ENCODE data around the gene PITPNC1. TPM values are rescaled to one million over a fixed set of nuclear protein-coding genes. Genes with fewer than 3 reads are reported as not detected.
A peak's percentile ranks its signal among the peaks of the same experiment; 100 is the strongest.
"Not testable (repeated sequence)": the region's sequence is repeated elsewhere in the genome, so short reads cannot be mapped to it uniquely, and the experiment has no call there.

PITPNC1 gene
- total and polyA plus RNA-seq, 12 donors = 4.9 to 33.0 (median 14.0) TPM

- WGBS, 4 donors = 83 to 93% (median 86%) methylated on average over 13 of the region's 13 CpGs
- no peak for TF ChIP-seq POLR2A (IDR thresholded peaks at IDR 0.05)
- TF ChIP-seq, protein P1, sequence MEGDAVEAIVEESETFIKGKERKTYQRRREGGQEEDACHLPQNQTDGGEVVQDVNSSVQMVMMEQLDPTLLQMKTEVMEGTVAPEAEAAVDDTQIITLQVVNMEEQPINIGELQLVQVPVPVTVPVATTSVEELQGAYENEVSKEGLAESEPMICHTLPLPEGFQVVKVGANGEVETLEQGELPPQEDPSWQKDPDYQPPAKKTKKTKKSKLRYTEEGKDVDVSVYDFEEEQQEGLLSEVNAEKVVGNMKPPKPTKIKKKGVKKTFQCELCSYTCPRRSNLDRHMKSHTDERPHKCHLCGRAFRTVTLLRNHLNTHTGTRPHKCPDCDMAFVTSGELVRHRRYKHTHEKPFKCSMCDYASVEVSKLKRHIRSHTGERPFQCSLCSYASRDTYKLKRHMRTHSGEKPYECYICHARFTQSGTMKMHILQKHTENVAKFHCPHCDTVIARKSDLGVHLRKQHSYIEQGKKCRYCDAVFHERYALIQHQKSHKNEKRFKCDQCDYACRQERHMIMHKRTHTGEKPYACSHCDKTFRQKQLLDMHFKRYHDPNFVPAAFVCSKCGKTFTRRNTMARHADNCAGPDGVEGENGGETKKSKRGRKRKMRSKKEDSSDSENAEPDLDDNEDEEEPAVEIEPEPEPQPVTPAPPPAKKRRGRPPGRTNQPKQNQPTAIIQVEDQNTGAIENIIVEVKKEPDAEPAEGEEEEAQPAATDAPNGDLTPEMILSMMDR (IDR thresholded peaks at IDR 0.05) = no peak
- Histone ChIP-seq H3K4me1 (replicated peaks in 1 of 2) (peaks cover 0 to 1% of the 10 kb centered on the region in 2 donors), H3K27me3 (no peaks in the 10 kb centered on the region), H3K36me3 (replicated peaks in 1 of 2) (no peaks in the 10 kb centered on the region), H3K9me3 (replicated peaks in 1 of 3) (no peaks in the 10 kb centered on the region), H3K27ac (no peak overlapping the region), H3K4me3 (no peak overlapping the region)
- intact Hi-C loops (cut with DNase I) = no loop called here
- peak in 1 of 7 donors; percentile 45 for DNase-seq
Measured at GRCh38 chr17:67575325-67575724, 198.2 kb downstream of the PITPNC1 start.

- Histone ChIP-seq H3K27ac (no peak overlapping the region), H3K36me3 (replicated peaks in 1 of 2) (no peaks in the 10 kb centered on the region), H3K27me3 (no peaks in the 10 kb centered on the region), H3K9me3 (replicated peaks in 1 of 3) (no peaks in the 10 kb centered on the region), H3K4me1 (replicated peaks in 1 of 2) (no peaks in the 10 kb centered on the region), H3K4me3 (no peak overlapping the region)
- intact Hi-C loops (cut with DNase I) = no loop called here
- no peak for DNase-seq
- TF ChIP-seq, protein P1 (IDR thresholded peaks at IDR 0.05) = no peak
- no peak for TF ChIP-seq POLR2A (IDR thresholded peaks at IDR 0.05)
- 94 to 100% (median 97%) methylated on average over 10 of the region's 10 CpGs for whole genome bisulfite sequencing, 4 donors
Measured at GRCh38 chr17:67576471-67577115, 199.5 kb downstream of the PITPNC1 start.

DNA sequence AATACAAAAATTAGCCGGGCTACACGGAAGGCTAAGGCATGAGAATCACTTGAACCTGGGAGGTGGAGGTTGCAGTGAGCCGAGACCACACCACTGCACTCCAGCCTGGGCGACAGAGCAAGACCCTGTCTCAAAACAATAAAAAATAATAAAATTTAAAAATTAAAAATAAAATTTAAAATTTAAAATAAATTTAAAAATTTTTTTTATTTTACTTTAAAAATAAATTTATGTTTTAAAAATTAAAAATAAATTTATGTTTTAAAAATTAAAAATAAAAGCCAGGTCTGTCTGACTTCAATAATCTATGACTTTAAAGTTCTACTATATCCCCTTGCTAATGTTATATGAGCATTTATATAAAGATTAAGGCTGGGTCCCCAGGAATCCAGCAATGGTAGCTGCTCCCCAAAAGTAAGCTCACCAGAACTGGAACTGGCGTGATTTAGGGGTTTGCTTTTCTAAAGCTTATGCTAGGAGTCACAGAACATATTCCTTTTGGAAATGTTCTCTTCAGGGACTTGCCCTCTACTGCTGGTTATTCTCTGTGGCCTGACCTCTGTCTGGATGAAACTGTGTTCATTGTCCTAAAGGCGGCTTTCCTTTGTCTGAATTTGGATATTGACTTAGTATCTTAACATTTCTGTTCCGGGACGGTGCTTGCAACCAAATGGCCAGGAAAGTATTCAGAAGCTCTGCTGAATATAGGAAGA lies 200.5 kb downstream of the PITPNC1 start:
- 84 to 90% (median 90%) methylated on average over 8 of the region's 8 CpGs for WGBS, 4 donors
- Histone ChIP-seq H3K4me3 (no peak overlapping the region), H3K4me1 (replicated peaks in 1 of 2) (peaks cover 0 to 4% of the 10 kb centered on the region in 2 donors), H3K9me3 (replicated peaks in 1 of 3) (no peaks in the 10 kb centered on the region), H3K27ac (no peak overlapping the region), H3K27me3 (no peaks in the 10 kb centered on the region), H3K36me3 (replicated peaks in 1 of 2) (no peaks in the 10 kb centered on the region)
- no peak for TF ChIP-seq POLR2A (IDR thresholded peaks at IDR 0.05)
- TF ChIP-seq, protein P1 (IDR thresholded peaks at IDR 0.05) = no peak
- DNase-seq = peak in 1 of 7 donors; percentile 43
- intact Hi-C loops (cut with DNase I) = no loop called here

- WGBS, 4 donors = 85 to 88% (median 86%) methylated on average over 5 of the region's 5 CpGs
- H3K27ac ChIP-seq = no peak overlapping the region
- H3K4me1 ChIP-seq (replicated peaks in 1 of 2) = peaks cover 0 to 9% of the 10 kb centered on the region in 2 donors
- no peaks in the 10 kb centered on the region for H3K9me3 ChIP-seq (replicated peaks in 1 of 3)
- H3K36me3 ChIP-seq (replicated peaks in 1 of 2) = no peaks in the 10 kb centered on the region
- TF ChIP-seq, protein P1 (IDR thresholded peaks at IDR 0.05) = no peak
- no peak for TF ChIP-seq POLR2A (IDR thresholded peaks at IDR 0.05)
- no peaks in the 10 kb centered on the region for H3K27me3 ChIP-seq
- H3K4me3 ChIP-seq = no peak overlapping the region
- peak in 1 of 7 donors; percentile 24 for DNase-seq
- intact Hi-C loops (cut with DNase I) = no loop called here
Measured at GRCh38 chr17:67578142-67578457, 201.0 kb downstream of the PITPNC1 start.

DNA sequence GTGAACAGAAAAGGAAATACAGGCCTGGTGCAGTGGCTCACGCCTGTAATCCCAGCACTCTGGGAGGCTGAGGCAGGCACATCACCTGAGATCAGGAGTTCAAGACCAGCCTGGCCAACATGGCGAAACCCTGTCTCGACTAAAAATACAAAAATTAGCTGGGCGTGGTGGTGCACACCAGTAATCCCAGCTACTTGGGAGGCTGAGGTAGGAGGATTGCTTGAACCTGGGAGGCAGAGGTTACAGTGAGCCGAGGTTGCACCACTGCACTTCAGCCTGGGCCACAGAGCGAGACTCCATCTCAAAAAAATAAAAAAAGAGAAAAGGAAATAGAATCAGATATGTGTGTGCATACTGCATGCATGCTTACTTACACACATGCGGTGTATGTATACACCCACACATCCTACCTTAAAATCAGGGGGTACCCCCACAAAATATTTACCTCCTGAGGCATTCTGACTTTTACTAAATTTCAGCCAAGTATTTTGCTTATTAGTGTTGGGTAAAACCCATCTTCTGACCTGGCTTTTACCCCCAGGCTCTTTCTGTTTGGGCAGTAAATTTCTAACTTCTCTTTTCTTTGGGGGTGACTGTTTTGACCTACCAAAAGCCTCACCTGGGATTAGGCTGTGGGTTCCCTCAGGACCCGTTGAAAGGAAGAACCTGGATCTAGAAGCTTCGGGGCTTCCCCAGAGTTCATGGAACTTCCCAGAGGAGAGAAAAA lies 201.8 kb downstream of the PITPNC1 start:
- peak in 1 of 7 donors; percentile 21 for DNase-seq
- not testable (repeated sequence) for H3K4me3 ChIP-seq

More for the DNA sequence above, 201.8 kb downstream of the PITPNC1 start:
- peaks cover 0 to 10% of the 10 kb centered on the region in 2 donors for H3K4me1 ChIP-seq (replicated peaks in 1 of 2)
- H3K36me3 ChIP-seq (replicated peaks in 1 of 2); H3K27me3 ChIP-seq; H3K27ac ChIP-seq; H3K9me3 ChIP-seq (replicated peaks in 1 of 3); intact Hi-C loops (cut with DNase I): not testable (repeated sequence)
- WGBS, 4 donors = 94 to 96% (median 95%) methylated on average over 9 of the region's 9 CpGs

Measured in adrenal gland (tissue), 12 donors.